Measurements from ENCODE around the gene FXYD6. TPM values are rescaled to one million over a fixed set of nuclear protein-coding genes. Genes with fewer than 3 reads are reported as not detected.

FXYD6 gene
- total and polyA plus RNA-seq, 2 donors (not counting 1 experiment from before 2014, with no cell fraction given) = not detected

DNA sequence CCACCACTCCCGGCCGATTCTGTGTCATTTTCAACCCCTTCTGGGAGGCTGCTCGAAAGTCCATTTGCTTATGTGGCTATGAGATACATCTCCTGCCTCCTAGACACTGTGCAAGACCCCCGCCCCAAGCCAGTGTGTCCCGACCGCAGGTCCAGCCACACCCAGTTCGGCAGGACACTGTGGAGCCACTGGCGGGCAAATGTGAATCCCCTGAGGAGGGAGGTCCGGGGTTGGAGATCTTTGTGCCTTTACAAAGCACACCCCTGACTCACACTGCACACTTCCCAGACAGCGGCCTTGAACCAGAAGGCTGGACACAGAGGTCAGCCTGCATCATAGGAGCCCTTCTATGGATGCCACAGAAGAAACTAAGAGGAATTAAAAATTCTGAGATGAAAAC, 17.4 kb downstream of the FXYD6 start:
- Histone ChIP-seq H3K79me2 (ENCODE audit: control insufficient read depth, insufficient read depth, low read length) (no peaks in the 10 kb centered on the region), H3K27ac (ENCODE audit: low read length in 2 of 2) (no peak overlapping the region), H3K9me3 (ENCODE audit: control extremely low read depth in 1 of 3, control insufficient read depth in 2 of 3, insufficient read depth in 1 of 3, low read length in 2 of 3) (no peaks in the 10 kb centered on the region), H4K20me1 (ENCODE audit: control insufficient read depth, insufficient read depth, low read length, poor library complexity, severe bottlenecking) (no peaks in the 10 kb centered on the region), H3K4me3 (ENCODE audit: control extremely low read depth in 1 of 5, extremely low read depth in 1 of 5, insufficient read depth in 1 of 5, low read depth in 2 of 5, low read length in 4 of 5) (no peak overlapping the region), H3K9ac (ENCODE audit: low read length) (no peak overlapping the region), H2AFZ (ENCODE audit: insufficient read depth, low read depth, low read length, poor library complexity, severe bottlenecking) (no peak overlapping the region), H3K27me3 (replicated peaks in 1 of 4; ENCODE audit: control extremely low read depth in 1 of 4, control insufficient read depth in 3 of 4, insufficient read depth in 4 of 4, low read length in 3 of 4) (peaks cover 0 to 10% (median under 1%) of the 10 kb centered on the region in 4 experiments), H3K4me1 (ENCODE audit: control insufficient read depth in 2 of 2, insufficient read depth in 2 of 2, low read length in 2 of 2) (no peaks in the 10 kb centered on the region), H3K4me2 (replicated peaks; ENCODE audit: low read depth, low read length, poor library complexity, severe bottlenecking) (no peak overlapping the region), H3K36me3 (replicated peaks in 1 of 2; ENCODE audit: control extremely low read depth in 1 of 2, control insufficient read depth in 1 of 2, extremely low read depth in 1 of 2, insufficient read depth in 2 of 2, low read length in 1 of 2) (no peaks in the 10 kb centered on the region)
- CTCF ChIA-PET = no interaction called here
- 80% methylated on average over 6 of the region's 10 CpGs for WGBS (ENCODE audit: insufficient coverage)
- Mint-ChIP-seq H3K4me3 (no peak overlapping the region), H3K9me3 (ENCODE audit: insufficient read depth) (no peaks in the 10 kb centered on the region), H3K4me1 (no peaks in the 10 kb centered on the region), H3K27me3 (peaks cover 35% of the 10 kb centered on the region), H3K27ac (no peak overlapping the region)
- ATAC-seq (ENCODE audit: low read depth) (no peak), DNase-seq (no peak)
- intact Hi-C loops (cut with micrococcal nuclease) = no loop called here
- TF ChIP-seq, protein P1, sequence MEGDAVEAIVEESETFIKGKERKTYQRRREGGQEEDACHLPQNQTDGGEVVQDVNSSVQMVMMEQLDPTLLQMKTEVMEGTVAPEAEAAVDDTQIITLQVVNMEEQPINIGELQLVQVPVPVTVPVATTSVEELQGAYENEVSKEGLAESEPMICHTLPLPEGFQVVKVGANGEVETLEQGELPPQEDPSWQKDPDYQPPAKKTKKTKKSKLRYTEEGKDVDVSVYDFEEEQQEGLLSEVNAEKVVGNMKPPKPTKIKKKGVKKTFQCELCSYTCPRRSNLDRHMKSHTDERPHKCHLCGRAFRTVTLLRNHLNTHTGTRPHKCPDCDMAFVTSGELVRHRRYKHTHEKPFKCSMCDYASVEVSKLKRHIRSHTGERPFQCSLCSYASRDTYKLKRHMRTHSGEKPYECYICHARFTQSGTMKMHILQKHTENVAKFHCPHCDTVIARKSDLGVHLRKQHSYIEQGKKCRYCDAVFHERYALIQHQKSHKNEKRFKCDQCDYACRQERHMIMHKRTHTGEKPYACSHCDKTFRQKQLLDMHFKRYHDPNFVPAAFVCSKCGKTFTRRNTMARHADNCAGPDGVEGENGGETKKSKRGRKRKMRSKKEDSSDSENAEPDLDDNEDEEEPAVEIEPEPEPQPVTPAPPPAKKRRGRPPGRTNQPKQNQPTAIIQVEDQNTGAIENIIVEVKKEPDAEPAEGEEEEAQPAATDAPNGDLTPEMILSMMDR (IDR thresholded peaks at IDR 0.05) = no peak
- no peak for TF ChIP-seq EZH2 (IDR thresholded peaks at IDR 0.05; ENCODE audit: borderline replicate concordance, insufficient read depth, low read depth, low read length, poor library complexity, severe bottlenecking)
- POLR2A ChIA-PET = no interaction called here

DNA sequence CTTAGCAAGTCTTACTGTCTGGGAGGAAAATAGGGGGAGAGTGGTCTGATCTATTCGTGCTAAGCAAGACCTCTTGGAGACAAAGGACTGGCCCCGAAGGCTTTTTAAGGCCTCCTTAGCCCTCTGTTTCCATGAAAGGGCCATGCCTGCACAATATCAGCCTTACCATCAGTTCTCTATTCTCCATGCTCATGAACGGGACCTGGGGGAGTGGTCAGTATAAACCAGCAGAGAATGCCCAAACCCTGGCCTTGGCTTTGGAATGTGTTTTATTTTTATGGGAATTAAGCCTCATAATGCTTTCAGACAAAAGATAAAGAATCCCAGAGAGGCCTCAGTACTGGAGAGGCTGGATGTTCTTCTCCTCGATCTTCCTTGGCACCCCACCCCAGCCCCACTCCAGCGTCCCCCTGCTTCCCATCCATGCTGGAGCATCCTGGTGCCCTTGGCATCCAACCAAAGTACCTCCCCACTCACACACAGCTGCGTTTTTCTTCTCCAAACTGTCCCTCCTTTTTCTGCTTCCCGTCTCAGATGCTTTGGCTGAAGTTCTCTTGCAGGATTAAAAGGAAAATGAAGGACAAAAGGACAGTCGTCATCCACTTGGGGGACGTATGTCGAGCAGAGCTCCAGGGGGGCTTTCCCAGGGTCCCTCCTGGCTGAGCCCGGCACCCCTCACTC, 18.6 kb downstream of the FXYD6 start:
- H4K20me1 ChIP-seq (ENCODE audit: control insufficient read depth, insufficient read depth, low read length, poor library complexity, severe bottlenecking) = no peaks in the 10 kb centered on the region
- Mint-ChIP-seq H3K27ac (no peak overlapping the region), H3K9me3 (ENCODE audit: insufficient read depth) (peaks cover 2% of the 10 kb centered on the region), H3K4me1 (no peaks in the 10 kb centered on the region), H3K4me3 (no peak overlapping the region), H3K27me3 (peaks cover 44% of the 10 kb centered on the region)
- no peak overlapping the region for H3K9ac ChIP-seq (ENCODE audit: low read length)
- CTCF ChIA-PET = no interaction called here
- peaks cover 0 to 18% (median 2%) of the 10 kb centered on the region in 4 experiments for H3K27me3 ChIP-seq (replicated peaks in 1 of 4; ENCODE audit: control extremely low read depth in 1 of 4, control insufficient read depth in 3 of 4, insufficient read depth in 4 of 4, low read length in 3 of 4)
- peaks cover 0 to 5% (median 2%) of the 10 kb centered on the region in 3 donors for H3K9me3 ChIP-seq (ENCODE audit: control extremely low read depth in 1 of 3, control insufficient read depth in 2 of 3, insufficient read depth in 1 of 3, low read length in 2 of 3)
- no peaks in the 10 kb centered on the region for H3K79me2 ChIP-seq (ENCODE audit: control insufficient read depth, insufficient read depth, low read length)
- no peak for TF ChIP-seq EZH2 (IDR thresholded peaks at IDR 0.05; ENCODE audit: borderline replicate concordance, insufficient read depth, low read depth, low read length, poor library complexity, severe bottlenecking)
- TF ChIP-seq, protein P1 (IDR thresholded peaks at IDR 0.05) = no peak
- ATAC-seq (ENCODE audit: low read depth) = no peak
- WGBS (ENCODE audit: insufficient coverage) = 93% methylated on average over 7 of the region's 11 CpGs
- H3K4me2 ChIP-seq (replicated peaks; ENCODE audit: low read depth, low read length, poor library complexity, severe bottlenecking) = no peak overlapping the region
- POLR2A ChIA-PET = interaction anchor here (0.7 kb wide), 1 partner anchor 36 kb away, joined by 8 read pairs; no protein-coding TSS in a partner anchor
- H2AFZ ChIP-seq (ENCODE audit: insufficient read depth, low read depth, low read length, poor library complexity, severe bottlenecking) = no peak overlapping the region
- H3K4me3 ChIP-seq (ENCODE audit: control extremely low read depth in 1 of 5, extremely low read depth in 1 of 5, insufficient read depth in 1 of 5, low read depth in 2 of 5, low read length in 4 of 5) = no peak overlapping the region
- no peaks in the 10 kb centered on the region for H3K4me1 ChIP-seq (ENCODE audit: control insufficient read depth in 2 of 2, insufficient read depth in 2 of 2, low read length in 2 of 2)
- no peak overlapping the region for H3K27ac ChIP-seq (ENCODE audit: low read length in 2 of 2)
- no peak for DNase-seq
- intact Hi-C loops (cut with micrococcal nuclease) = no loop called here
- H3K36me3 ChIP-seq (replicated peaks in 1 of 2; ENCODE audit: control extremely low read depth in 1 of 2, control insufficient read depth in 1 of 2, extremely low read depth in 1 of 2, insufficient read depth in 2 of 2, low read length in 1 of 2) = no peaks in the 10 kb centered on the region

Data from B cell (primary cell).